ENCODE measurements around the gene KRT74.

KRT74 gene

GRCh38 chr12:52521175-52521567 lies 52.5 kb downstream of the KRT74 start:
- no peak for DNase-seq (ENCODE audit: low read depth in 2 of 2)

GRCh38 chr12:52519826-52520662 lies 53.6 kb downstream of the KRT74 start, which contains the start of gene KRT5:
KRT5 (minus strand) TSS chr12:52520394; CDS start chr12:52520296, 98 bp downstream.
- no peak for DNase-seq (ENCODE audit: low read depth in 2 of 2)

GRCh38 chr12:52519387-52519703 lies 54.3 kb downstream of the KRT74 start:
- DNase-seq (ENCODE audit: low read depth in 2 of 2) = no peak

GRCh38 chr12:52518574-52519386 lies 54.9 kb downstream of the KRT74 start:
- no peak for DNase-seq (ENCODE audit: low read depth in 2 of 2)

- DNase-seq (ENCODE audit: low read depth in 2 of 2) = no peak
These were observed 55.8 kb downstream of the KRT74 start for GRCh38 chr12:52517888-52518287.

GRCh38 chr12:52517005-52517835 lies 56.4 kb downstream of the KRT74 start:
- no peak for DNase-seq (ENCODE audit: low read depth in 2 of 2)

- no peak for DNase-seq (ENCODE audit: low read depth in 2 of 2)
These were observed 57.5 kb downstream of the KRT74 start for GRCh38 chr12:52515927-52516831.

Data from activated CD8-positive, alpha-beta memory T cell treated with anti-CD3 and anti-CD28 coated beads for 4 hours (primary cell).